Measurements from ENCODE around the gene TMCC2. TPM values are rescaled to one million over a fixed set of nuclear protein-coding genes. Genes with fewer than 3 reads are reported as not detected.
"Not testable (repeated sequence)": the region's sequence is repeated elsewhere in the genome, so short reads cannot be mapped to it uniquely, and the experiment has no call there.

Gene TMCC2
- total RNA-seq, 1 donor from 2014 or later, result 6.8 TPM

DNA sequence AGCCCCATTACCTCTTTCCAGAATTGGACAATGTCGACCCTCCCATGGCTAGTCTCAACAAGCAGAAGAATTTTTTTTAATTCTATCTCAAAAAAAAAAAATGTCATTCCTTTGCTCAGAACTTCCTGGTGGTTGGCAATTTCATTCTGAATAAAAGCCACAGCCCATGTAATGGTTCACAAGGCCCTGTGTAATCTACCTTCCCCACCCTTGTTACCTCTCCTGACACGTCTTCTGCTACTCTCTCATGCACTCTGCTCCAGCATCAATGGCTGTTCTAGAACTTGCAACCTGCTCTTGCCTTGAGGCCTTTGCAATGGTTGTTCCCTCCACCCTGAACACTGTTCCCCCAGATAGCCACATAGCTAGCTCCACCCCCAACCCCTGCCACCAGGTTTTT is 68.4 kb downstream of the TMCC2 start:
- Mint-ChIP-seq H3K4me1 (peaks cover 53% of the 10 kb centered on the region), H3K27ac (peak overlapping the region; percentile 89), H3K36me3 (no peaks in the 10 kb centered on the region), H3K9me3 (no peaks in the 10 kb centered on the region), H3K4me3 (no peak overlapping the region), H3K27me3 (ENCODE audit: low read depth) (no peaks in the 10 kb centered on the region)
- TF ChIP-seq, protein P1, sequence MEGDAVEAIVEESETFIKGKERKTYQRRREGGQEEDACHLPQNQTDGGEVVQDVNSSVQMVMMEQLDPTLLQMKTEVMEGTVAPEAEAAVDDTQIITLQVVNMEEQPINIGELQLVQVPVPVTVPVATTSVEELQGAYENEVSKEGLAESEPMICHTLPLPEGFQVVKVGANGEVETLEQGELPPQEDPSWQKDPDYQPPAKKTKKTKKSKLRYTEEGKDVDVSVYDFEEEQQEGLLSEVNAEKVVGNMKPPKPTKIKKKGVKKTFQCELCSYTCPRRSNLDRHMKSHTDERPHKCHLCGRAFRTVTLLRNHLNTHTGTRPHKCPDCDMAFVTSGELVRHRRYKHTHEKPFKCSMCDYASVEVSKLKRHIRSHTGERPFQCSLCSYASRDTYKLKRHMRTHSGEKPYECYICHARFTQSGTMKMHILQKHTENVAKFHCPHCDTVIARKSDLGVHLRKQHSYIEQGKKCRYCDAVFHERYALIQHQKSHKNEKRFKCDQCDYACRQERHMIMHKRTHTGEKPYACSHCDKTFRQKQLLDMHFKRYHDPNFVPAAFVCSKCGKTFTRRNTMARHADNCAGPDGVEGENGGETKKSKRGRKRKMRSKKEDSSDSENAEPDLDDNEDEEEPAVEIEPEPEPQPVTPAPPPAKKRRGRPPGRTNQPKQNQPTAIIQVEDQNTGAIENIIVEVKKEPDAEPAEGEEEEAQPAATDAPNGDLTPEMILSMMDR (IDR thresholded peaks at IDR 0.05; ENCODE audit: unreplicated experiment), result no peak
- no peak for DNase-seq (ENCODE audit: low spot score in 2 of 2, unreplicated experiment in 2 of 2)

DNA sequence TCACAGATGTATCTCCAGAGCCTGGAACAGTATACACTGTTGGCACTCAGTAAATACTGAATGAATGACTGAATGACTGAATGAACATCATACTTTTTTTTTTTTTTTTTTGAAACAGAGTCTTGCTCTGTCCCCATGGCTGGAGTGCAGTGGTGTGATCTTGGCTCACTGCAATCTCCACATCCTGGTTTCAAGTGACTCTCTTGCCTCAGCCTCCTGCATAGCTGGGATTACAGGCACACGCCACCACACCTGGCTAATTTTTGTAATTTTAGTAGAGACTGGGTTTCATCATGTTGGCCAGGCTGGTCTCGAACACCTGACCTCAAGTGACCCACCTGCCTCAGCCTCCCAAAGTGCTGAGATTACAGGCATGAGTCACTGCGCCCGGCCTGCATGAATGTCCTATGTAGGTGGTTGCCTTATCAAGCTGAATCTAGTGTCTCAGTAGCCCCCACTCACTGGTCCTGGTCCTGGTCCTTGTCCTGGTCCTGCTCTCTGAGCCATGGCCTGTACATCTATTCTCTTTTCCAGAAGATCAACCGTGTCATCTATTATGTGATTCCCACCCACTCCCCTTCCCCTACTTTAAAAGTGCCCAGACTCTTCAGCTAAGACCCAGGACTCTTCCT is 69.9 kb downstream of the TMCC2 start:
- peaks cover 66% of the 10 kb centered on the region for H3K4me1 Mint-ChIP-seq
- not testable (repeated sequence) for H3K4me3 Mint-ChIP-seq; DNase-seq (ENCODE audit: low spot score in 2 of 2, unreplicated experiment in 2 of 2); H3K9me3 Mint-ChIP-seq; H3K27me3 Mint-ChIP-seq (ENCODE audit: low read depth); H3K36me3 Mint-ChIP-seq
- H3K27ac Mint-ChIP-seq, result peak overlapping the region; percentile 92

DNA sequence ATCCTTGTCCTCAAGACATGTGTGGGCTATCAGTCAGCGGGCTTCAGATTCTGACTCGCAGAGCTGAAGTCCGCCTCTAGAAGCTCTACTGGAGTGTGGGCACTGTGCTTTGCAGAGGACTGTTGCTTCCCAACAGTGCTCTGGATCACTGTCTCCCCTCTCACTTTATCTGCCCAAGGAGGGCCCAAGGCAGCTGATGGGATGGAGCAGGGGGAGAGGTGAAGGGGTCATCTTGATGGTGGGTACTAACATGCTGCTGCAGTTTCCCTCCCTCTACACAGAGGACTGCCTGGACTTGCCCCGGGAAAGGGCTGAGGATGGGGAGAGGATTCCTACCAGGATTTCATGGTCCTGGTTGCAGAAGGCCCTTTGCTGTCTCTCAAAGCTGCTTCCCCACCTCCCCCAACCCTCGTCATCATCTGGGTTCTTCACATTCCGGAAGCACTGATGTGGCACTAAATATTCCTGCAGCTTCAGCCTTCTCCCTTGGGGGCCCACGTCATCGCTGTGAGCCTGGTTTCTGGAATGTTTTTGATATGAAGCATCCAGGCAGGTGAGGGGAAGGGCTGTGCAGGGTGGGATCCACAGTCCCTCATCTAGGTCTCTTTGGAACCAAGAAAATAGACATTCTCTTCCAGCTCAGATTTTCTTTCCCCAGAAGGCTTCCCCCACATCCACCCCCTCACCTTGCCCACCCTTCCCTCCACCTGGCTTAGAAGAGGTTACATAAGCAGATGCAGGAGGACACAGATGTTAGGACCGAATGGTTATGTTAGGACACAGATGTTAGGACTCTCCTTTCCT is 70.6 kb downstream of the TMCC2 start:
- Mint-ChIP-seq H3K4me3 (no peak overlapping the region), H3K9me3 (no peaks in the 10 kb centered on the region), H3K4me1 (peaks cover 66% of the 10 kb centered on the region), H3K27ac (peak overlapping the region; percentile 92), H3K27me3 (ENCODE audit: low read depth) (no peaks in the 10 kb centered on the region), H3K36me3 (peaks cover 4% of the 10 kb centered on the region)
- peak in 1 of 2 experiments; percentile 62 for DNase-seq (ENCODE audit: low spot score in 2 of 2, unreplicated experiment in 2 of 2)
- TF ChIP-seq, protein P1 (IDR thresholded peaks at IDR 0.05; ENCODE audit: unreplicated experiment), result no peak

DNA sequence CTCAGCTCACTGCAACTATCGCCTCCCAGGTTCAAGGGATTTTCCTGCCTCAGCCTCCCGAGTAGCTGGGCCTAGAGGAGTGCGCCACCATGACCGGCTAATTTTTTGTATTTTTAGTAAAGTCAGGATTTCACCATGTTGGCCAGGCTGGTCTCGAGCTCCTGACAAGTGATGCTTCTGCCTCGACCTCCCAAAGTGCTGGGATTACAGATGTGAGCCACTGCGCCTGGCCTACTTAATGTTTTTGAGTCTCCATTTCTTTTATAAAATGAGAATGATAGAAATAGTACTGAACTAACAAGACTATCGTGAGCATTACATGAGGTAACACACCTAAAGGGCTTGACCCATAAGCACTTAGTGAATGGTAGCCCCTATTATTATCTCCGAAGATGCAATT is 72.4 kb downstream of the TMCC2 start:
- Mint-ChIP-seq H3K27me3 (ENCODE audit: low read depth) (no peaks in the 10 kb centered on the region), H3K4me3 (no peak overlapping the region), H3K27ac (peak overlapping the region; percentile 96), H3K9me3 (no peaks in the 10 kb centered on the region), H3K36me3 (peaks cover 11% of the 10 kb centered on the region), H3K4me1 (peaks cover 51% of the 10 kb centered on the region)
- DNase-seq (ENCODE audit: low spot score in 2 of 2, unreplicated experiment in 2 of 2), result no peak
- TF ChIP-seq, protein P1 (IDR thresholded peaks at IDR 0.05; ENCODE audit: unreplicated experiment), result no peak

- Mint-ChIP-seq H3K27me3 (ENCODE audit: low read depth) (no peaks in the 10 kb centered on the region), H3K4me1 (peaks cover 42% of the 10 kb centered on the region), H3K27ac (peak overlapping the region; percentile 96), H3K36me3 (peaks cover 19% of the 10 kb centered on the region), H3K9me3 (no peaks in the 10 kb centered on the region), H3K4me3 (peak overlapping the region; percentile 2)
- TF ChIP-seq, protein P1 (IDR thresholded peaks at IDR 0.05; ENCODE audit: unreplicated experiment), result no peak
- DNase-seq (ENCODE audit: low spot score in 2 of 2, unreplicated experiment in 2 of 2), result peak; percentile 73 to 82
Observed at GRCh38 chr1:205301205-205301821, 73.6 kb downstream of the TMCC2 start.
